T-cell (primary cell): Measurements from ENCODE around the gene PRRT3. TPM values are rescaled to one million over a fixed set of nuclear protein-coding genes. Genes with fewer than 3 reads are reported as not detected.

Source experiments
- ATAC-seq, 4 experiments: fragments of 200-7000 bp in 3 of 4; fragments of 150-1000 bp in 1 of 4; cut with Tn5 transposase; replicated peaks in 1 of 4; 1 replicate in 3 of 4; 2 replicates in 1 of 4; pipeline ENCODE4 v1.10.0; 2021; ENCODE audit warnings: moderate library complexity in 3 of 4, mild to moderate bottlenecking in 2 of 4, moderate number of reproducible peaks in 1 of 4
- CTCF ChIA-PET, 2 donors: fragments of 300-600 bp; sonication (Branson Sonifier 250); formaldehyde crosslinking; loops; one replicate each; lab custom pipeline; 2022; ENCODE audit warnings: antibody characterized with exemption in 2 of 2; lab: Charles Lee
- POLR2A ChIA-PET, 2 donors: fragments of 300-600 bp; sonication (Branson Sonifier 250); formaldehyde crosslinking; loops; one replicate each; lab custom pipeline; 2022; ENCODE audit warnings: antibody characterized with exemption in 2 of 2; lab: Charles Lee
- DNase-seq, 35 experiments: peaks; one replicate each; pipeline versions ENCODE4 v3.0.0 to v3.0.0-alpha.2; 2013 to 2023
- H3K27ac ChIP-seq: one replicate; pipeline ENCODE4 v1.5.1; 2013; ENCODE audit warnings: low read length
- H3K27me3 ChIP-seq, 2 experiments: replicated peaks in 1 of 2; 1 replicate in 1 of 2; 2 replicates in 1 of 2; pipeline versions ENCODE4 v1.6.1 to v1.7.0; 2013; ENCODE audit warnings: low read length in 1 of 2, mixed read lengths in 1 of 2; ENCODE audit not compliant: control insufficient read depth in 2 of 2, insufficient read depth in 2 of 2; ENCODE audit errors: extremely low read depth in 1 of 2
- H3K36me3 ChIP-seq, 2 donors: 1 replicate in 1 of 2; 2 replicates in 1 of 2; pipeline versions ENCODE4 v1.6.1 to v1.7.0; 2013; ENCODE audit warnings: low read length in 1 of 2; ENCODE audit not compliant: control insufficient read depth in 2 of 2, insufficient read depth in 1 of 2; ENCODE audit errors: extremely low read depth in 1 of 2
- H3K4me1 ChIP-seq, 2 experiments: 1 replicate in 1 of 2; 2 replicates in 1 of 2; pipeline versions ENCODE4 v1.6.1 to v1.7.0; 2013; ENCODE audit warnings: low read length in 2 of 2, mixed read lengths in 1 of 2; ENCODE audit not compliant: insufficient read depth in 2 of 2, control insufficient read depth in 1 of 2; ENCODE audit errors: extremely low read depth in 1 of 2
- H3K4me3 ChIP-seq, 2 donors: 1 replicate in 1 of 2; 2 replicates in 1 of 2; pipeline versions ENCODE4 v1.5.1 to v1.7.0; 2013; ENCODE audit warnings: mild to moderate bottlenecking in 2 of 2, low read length in 1 of 2, moderate library complexity in 1 of 2; ENCODE audit not compliant: control insufficient read depth in 1 of 2; ENCODE audit errors: extremely low read depth in 1 of 2
- H3K9me3 ChIP-seq: 2 replicates; pipeline ENCODE4 v1.7.0; 2013
- H3K27ac Mint-ChIP-seq, 2 donors: one replicate each; pipeline ENCODE4 v1.8.0; 2020 to 2021; ENCODE audit warnings: mild to moderate bottlenecking in 2 of 2, mixed read lengths in 2 of 2
- H3K27me3 Mint-ChIP-seq, 2 donors: one replicate each; pipeline ENCODE4 v1.8.0; 2021 to 2022; ENCODE audit warnings: mixed read lengths in 2 of 2
- H3K36me3 Mint-ChIP-seq: one replicate; pipeline ENCODE4 v1.8.0; 2021; ENCODE audit warnings: mixed read lengths
- H3K4me1 Mint-ChIP-seq, 3 donors: one replicate each; pipeline ENCODE4 v1.8.0; 2020 to 2022; ENCODE audit warnings: mixed read lengths in 3 of 3, mild to moderate bottlenecking in 1 of 3
- H3K4me3 Mint-ChIP-seq, 3 donors: one replicate each; pipeline ENCODE4 v1.8.0; 2020 to 2022; ENCODE audit warnings: mild to moderate bottlenecking in 3 of 3, mixed read lengths in 3 of 3, moderate library complexity in 3 of 3
- H3K9me3 Mint-ChIP-seq, 3 donors: one replicate each; pipeline ENCODE4 v1.8.0; 2020 to 2022; ENCODE audit warnings: mixed read lengths in 3 of 3
- WGBS: methylation state at CpG from one replicate; pipeline ENCODE4 v1.1.5; 2013; ENCODE audit warnings: missing lambda C conversion rate; ENCODE audit not compliant: insufficient coverage; 5-methylcytosine and 5-hydroxymethylcytosine counted together
- total RNA-seq, 35 experiments: library from RNA in 6 of 35; stranded (reverse) in 6 of 35; fragments of 120-200 nt in 1 of 35; gene quantifications; one replicate each; pipeline versions ENCODE4 v1.2.1 to v1.2.4 and lab custom pipeline; 2013 to 2026

The PRRT3 gene
- total RNA-seq, 5 donors from 2014 or later (not counting 1 experiment from before 2014, with no cell fraction given): 6.6 to 10.5 (median 9.2) TPM

GRCh38 chr3:9978710-9979305 is 26.6 kb upstream of the PRRT3 start:
- 89% methylated on average over 3 of the region's 8 CpGs for WGBS
- DNase-seq (no peak), ATAC-seq (no peak)
- H3K4me3 Mint-ChIP-seq: no peak overlapping the region
- H3K4me1 ChIP-seq: peaks cover 0 to 6% of the 10 kb centered on the region in 2 experiments
- no peaks in the 10 kb centered on the region for H3K9me3 Mint-ChIP-seq
- peaks cover 8 to 20% (median 19%) of the 10 kb centered on the region in 3 donors for H3K4me1 Mint-ChIP-seq
- H3K27ac ChIP-seq: no peak overlapping the region
- H3K9me3 ChIP-seq: no peaks in the 10 kb centered on the region
- CTCF ChIA-PET: no interaction called here
- peaks cover 6 to 54% of the 10 kb centered on the region in 2 donors for H3K36me3 ChIP-seq
- POLR2A ChIA-PET: interaction anchor here in 1 of 2 donors (0.6 kb wide), 2 partner anchors 173 to 453 kb away, joined by 3 to 6 read pairs; no protein-coding TSS in a partner anchor
- no peaks in the 10 kb centered on the region for H3K27me3 Mint-ChIP-seq
- no peak overlapping the region for H3K27ac Mint-ChIP-seq
- H3K36me3 Mint-ChIP-seq: peaks cover 22% of the 10 kb centered on the region
- no peaks in the 10 kb centered on the region for H3K27me3 ChIP-seq
- no peak overlapping the region for H3K4me3 ChIP-seq

DNA sequence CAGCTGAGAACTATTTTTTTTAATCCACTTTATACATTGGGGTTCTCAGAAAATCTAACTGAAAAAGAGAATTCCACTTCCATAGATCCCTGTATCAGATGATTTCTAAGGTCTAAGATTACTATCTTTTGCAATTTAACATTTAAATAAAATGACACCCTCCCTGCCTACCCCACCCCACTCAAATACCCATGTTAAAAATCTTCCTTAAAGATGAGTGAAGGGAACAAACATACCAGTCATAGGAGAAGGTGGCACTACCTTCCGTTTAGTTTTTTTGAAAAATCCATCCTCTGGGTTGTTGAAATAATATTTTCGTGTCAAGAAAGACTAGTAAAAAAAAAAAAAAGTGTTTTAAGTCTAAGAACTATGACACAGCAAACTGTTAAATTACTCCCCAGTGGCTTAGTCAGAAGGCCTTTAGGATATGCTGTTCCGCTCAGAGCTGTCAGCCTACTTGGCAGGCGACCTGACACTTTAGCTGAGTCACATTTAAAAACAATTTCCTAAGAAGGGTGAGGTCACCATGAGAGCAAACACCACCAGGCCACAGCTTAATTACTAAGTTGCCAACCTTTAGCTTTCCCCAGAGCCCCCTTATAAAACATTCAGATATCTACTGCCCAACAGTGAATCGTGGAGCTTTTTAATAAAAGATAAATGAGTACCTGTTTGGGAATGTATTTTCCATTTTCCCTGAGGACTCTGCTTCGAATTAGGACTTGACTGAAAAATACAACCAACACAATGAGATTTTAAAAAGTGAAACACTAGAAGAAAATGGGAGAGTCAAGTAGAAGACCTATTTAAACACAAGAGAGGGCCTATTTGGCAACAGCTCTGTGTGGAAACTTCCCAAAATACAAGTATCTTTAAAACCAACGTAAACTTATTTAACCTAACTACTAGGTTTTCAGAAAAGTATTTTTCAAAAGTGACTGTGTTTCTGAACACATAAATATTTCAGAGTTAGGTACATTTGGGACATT is 24.8 kb upstream of the PRRT3 start:
- peaks cover 18 to 60% of the 10 kb centered on the region in 2 donors for H3K36me3 ChIP-seq
- ATAC-seq: no peak
- H3K4me3 Mint-ChIP-seq: no peak overlapping the region
- peaks cover 8 to 10% (median 10%) of the 10 kb centered on the region in 3 donors for H3K4me1 Mint-ChIP-seq
- no peak overlapping the region for H3K4me3 ChIP-seq
- peaks cover 30% of the 10 kb centered on the region for H3K36me3 Mint-ChIP-seq
- no peaks in the 10 kb centered on the region for H3K4me1 ChIP-seq
- 57% methylated on average over 1 of the region's 7 CpGs for WGBS
- no peaks in the 10 kb centered on the region for H3K27me3 ChIP-seq
- ChIA-PET CTCF (interaction anchor here (0.7 to 0.9 kb wide), 2 partner anchors 11 to 117 kb away, joined by 5 read pairs; no protein-coding TSS in a partner anchor), POLR2A (interaction anchor here in 1 of 2 donors (0.6 to 0.7 kb wide), 4 partner anchors 32 to 158 kb away, joined by 3 to 8 read pairs (median 4); partner anchors contain the start of gene CRELD1)
- H3K27me3 Mint-ChIP-seq: no peaks in the 10 kb centered on the region
- no peak overlapping the region for H3K27ac Mint-ChIP-seq
- H3K9me3 Mint-ChIP-seq: no peaks in the 10 kb centered on the region
- H3K9me3 ChIP-seq: no peaks in the 10 kb centered on the region
- H3K27ac ChIP-seq: no peak overlapping the region
- no peak for DNase-seq

- Mint-ChIP-seq H3K9me3 (no peaks in the 10 kb centered on the region), H3K4me3 (no peak overlapping the region), H3K4me1 (no peaks in the 10 kb centered on the region), H3K27ac (no peak overlapping the region), H3K27me3 (no peaks in the 10 kb centered on the region), H3K36me3 (peaks cover 57% of the 10 kb centered on the region)
- ChIA-PET CTCF (no interaction called here), POLR2A (interaction anchor here in 1 of 2 donors (0.9 kb wide), 1 partner anchor 56 kb away, joined by 5 read pairs; the partner anchor contains the start of gene FANCD2)
- no peaks in the 10 kb centered on the region for H3K27me3 ChIP-seq
- H3K4me3 ChIP-seq: no peak overlapping the region
- peaks cover 36 to 68% of the 10 kb centered on the region in 2 donors for H3K36me3 ChIP-seq
- ATAC-seq (no peak), DNase-seq (no peak)
- H3K27ac ChIP-seq: no peak overlapping the region
- no peaks in the 10 kb centered on the region for H3K9me3 ChIP-seq
- no peaks in the 10 kb centered on the region for H3K4me1 ChIP-seq
- WGBS: no CpG with 5 or more reads among the region's 3 CpGs
These were observed 17.9 kb upstream of the PRRT3 start for GRCh38 chr3:9970020-9970652.

DNA sequence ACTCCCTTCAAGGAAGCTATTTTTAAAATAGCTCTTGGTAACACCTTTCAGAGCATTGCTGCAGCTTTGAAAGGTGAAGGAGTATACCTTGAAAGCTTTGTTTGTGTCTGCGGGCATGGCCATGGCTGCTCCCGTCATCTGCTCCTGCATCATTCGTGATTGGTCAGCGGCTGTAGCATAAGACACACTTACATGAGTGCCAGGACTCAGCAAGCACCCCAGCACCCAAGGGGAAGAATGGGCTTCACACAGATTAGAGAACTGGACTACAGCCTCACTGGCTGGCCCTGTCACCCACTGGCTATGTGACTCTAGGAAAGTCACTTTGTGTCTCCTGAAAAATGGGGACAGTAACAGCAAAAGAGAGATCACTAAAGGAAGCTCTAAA is 17.4 kb upstream of the PRRT3 start:
- no peak overlapping the region for H3K27ac Mint-ChIP-seq
- Histone ChIP-seq H3K36me3 (peaks cover 36 to 66% of the 10 kb centered on the region in 2 donors), H3K27ac (no peak overlapping the region), H3K4me1 (no peaks in the 10 kb centered on the region), H3K27me3 (no peaks in the 10 kb centered on the region), H3K4me3 (no peak overlapping the region), H3K9me3 (no peaks in the 10 kb centered on the region)
- 98% methylated on average over 4 of the region's 4 CpGs for WGBS
- POLR2A ChIA-PET: interaction anchor here in 1 of 2 donors (0.9 kb wide), 1 partner anchor 56 kb away, joined by 5 read pairs; the partner anchor contains the start of gene FANCD2
- no peak for ATAC-seq
- H3K4me3 Mint-ChIP-seq: no peak overlapping the region
- H3K27me3 Mint-ChIP-seq: no peaks in the 10 kb centered on the region
- peaks cover 58% of the 10 kb centered on the region for H3K36me3 Mint-ChIP-seq
- CTCF ChIA-PET: no interaction called here
- no peaks in the 10 kb centered on the region for H3K9me3 Mint-ChIP-seq
- no peaks in the 10 kb centered on the region for H3K4me1 Mint-ChIP-seq
- no peak for DNase-seq

DNA sequence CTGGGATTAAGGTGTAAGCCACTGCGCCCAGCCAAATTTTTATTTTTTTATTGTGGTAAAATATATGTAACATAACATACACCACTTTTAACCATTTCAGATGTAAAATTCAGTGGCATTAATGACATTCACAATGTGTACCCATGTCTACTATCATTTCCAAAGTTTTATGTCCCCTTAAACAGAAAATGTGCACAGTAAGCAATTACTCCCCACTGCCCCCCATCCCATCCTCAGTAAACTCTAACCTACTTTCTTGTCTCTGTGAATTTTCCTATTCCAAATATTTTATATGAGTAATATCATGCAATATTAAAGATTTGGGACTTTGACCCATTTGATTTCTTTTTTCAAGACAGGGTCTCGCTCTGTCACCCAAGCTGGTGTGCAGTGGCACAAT is 14.6 kb upstream of the PRRT3 start:
- no CpG with 5 or more reads among the region's 2 CpGs for WGBS
- H3K36me3 ChIP-seq: peaks cover 26 to 66% of the 10 kb centered on the region in 2 donors
- H3K9me3 Mint-ChIP-seq: no peaks in the 10 kb centered on the region

More for the DNA sequence above, 14.6 kb upstream of the PRRT3 start:
- DNase-seq: no peak
- CTCF ChIA-PET: interaction anchor here in 1 of 2 donors (0.5 kb wide), 1 partner anchor 475 kb away, joined by 3 read pairs; no protein-coding TSS in a partner anchor
- Mint-ChIP-seq H3K4me3 (no peak overlapping the region), H3K4me1 (no peaks in the 10 kb centered on the region), H3K36me3 (peaks cover 61% of the 10 kb centered on the region), H3K27ac (no peak overlapping the region), H3K27me3 (no peaks in the 10 kb centered on the region)
- POLR2A ChIA-PET: interaction anchor here in 1 of 2 donors (0.5 kb wide), 1 partner anchor 365 kb away, joined by 3 read pairs; no protein-coding TSS in a partner anchor
- no peak overlapping the region for H3K27ac ChIP-seq
- H3K9me3 ChIP-seq: no peaks in the 10 kb centered on the region
- H3K27me3 ChIP-seq: no peaks in the 10 kb centered on the region
- ATAC-seq: no peak
- H3K4me3 ChIP-seq: no peak overlapping the region
- no peaks in the 10 kb centered on the region for H3K4me1 ChIP-seq
